DMS53 treated with DMSO at 0.1 percent for 48 hours (cell line): ENCODE measurements around the gene ECE1.
A peak's percentile ranks its signal among the peaks of the same experiment; 100 is the strongest.
"Not testable (repeated sequence)": the region's sequence is repeated elsewhere in the genome, so short reads cannot be mapped to it uniquely, and the experiment has no call there.

ENCODE experiments used
- DNase-seq: peaks from one replicate; lab custom pipeline; 2025; ENCODE audit not compliant: unreplicated experiment; lab: John Stamatoyannopoulos, UW

The ECE1 gene

GRCh38 chr1:21232044-21232443, 58.2 kb downstream of the ECE1 start:
- DNase-seq: peak; percentile 36

GRCh38 chr1:21229246-21230000, 60.8 kb downstream of the ECE1 start:
- DNase-seq: no peak

DNA sequence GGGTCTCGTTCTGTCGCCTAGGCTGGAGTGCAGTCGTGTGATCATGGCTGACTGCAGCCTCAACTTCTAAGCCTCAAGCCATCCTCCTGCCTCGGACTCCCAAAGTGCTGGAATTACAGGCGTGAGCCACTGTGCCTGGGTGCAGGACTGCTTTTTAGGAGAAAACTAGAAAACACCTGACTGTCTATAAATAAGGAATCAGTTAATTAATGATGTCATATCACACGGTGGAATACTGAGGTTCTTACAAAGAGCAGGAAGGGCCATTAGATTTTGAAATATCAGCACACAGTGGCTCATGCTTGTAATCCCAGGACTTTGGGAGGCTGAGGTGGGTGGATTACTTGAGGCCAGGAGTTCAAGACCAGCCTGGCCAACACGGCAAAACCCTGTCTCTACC, 62.0 kb downstream of the ECE1 start:
- DNase-seq: not testable (repeated sequence)

DNA sequence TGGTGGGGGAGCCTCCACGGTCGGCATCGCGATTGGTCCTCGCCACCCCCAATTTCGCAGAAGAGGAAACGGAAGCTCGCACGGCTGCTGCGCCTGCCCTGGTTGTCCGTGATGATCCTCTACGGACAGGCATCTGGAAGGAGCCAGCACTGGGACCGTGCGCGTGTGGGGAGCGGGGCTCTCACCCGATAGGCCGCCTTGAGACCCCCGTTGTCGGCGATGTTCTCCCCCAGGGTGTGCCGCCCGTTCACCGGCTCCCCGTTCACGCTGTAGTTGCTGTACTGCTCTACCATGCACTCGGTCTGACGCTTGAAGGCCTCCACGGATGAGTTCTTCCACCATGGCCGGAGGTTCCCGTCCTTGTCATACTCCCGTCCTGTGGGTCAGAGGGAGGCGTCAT, 65.2 kb downstream of the ECE1 start:
- DNase-seq: no peak

GRCh38 chr1:21220815-21221214, 69.4 kb downstream of the ECE1 start:
- no peak for DNase-seq

DNA sequence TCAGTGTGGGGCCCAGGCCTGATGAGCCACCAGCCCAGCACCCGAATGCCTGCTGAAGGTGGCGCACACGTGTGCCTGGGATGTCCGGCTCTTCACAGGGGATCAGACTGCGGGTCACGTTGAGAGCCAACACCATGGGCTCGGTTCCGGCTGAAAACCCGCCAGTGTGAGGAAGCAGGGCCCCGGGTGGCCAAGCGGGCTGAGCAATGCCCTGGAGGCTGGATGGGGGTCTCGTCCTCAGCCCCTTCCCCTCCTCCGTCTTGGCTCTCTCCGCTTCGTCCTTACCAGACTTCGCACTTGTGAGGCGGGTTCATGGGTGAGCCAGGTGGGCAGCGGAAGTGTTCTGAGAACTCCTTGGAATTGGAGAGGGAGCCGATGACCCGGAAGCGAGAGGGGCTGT, 70.6 kb downstream of the ECE1 start:
- no peak for DNase-seq

GRCh38 chr1:21217812-21218596, 72.3 kb downstream of the ECE1 start:
- DNase-seq: no peak

DNA sequence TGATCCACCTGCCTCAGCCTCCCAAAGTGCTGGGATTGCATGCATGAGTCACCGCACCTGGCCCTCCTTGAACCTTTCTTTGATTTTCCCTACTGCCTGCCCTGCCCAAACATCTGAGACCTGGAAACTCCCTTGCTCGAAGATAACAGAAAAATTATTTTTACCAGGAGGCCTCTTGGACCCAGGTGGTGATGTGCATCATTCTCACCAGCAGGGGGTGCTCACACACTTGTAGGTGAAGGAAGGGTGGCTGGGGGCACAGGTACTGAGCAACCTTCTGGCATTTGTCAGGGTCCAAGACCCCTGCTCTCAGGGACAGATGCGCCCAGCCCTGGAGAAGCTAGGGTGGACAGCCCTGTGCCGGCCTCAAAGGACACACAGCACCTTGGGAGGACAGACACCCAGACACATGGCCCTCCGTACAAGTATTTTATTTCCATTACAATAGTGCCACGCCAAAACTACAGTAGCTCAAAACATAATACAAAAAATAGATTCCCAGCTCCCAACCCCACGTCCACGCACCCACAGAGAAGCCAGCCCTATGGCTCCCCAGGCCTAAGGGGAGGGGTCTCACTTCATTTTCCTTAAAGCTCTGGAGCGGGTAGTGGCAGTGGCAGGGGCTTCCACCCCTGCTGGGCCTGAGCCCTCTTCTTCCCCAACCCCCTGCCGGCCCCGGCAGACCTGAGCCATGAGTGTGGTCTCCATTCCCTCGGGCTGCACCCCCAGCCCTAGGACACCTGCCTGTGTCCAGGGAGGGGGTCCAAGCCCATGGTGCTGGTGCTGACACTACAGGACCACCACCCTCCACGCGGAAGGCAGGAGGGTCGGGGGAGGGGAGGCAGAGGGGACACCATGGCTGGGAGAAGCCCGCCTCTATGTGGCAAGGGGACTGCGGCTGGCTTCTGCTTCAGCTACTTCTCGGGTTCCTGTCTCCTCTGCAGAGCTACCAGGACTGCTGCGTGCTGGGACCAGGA, 73.1 kb downstream of the ECE1 start:
- no peak for DNase-seq

DNA sequence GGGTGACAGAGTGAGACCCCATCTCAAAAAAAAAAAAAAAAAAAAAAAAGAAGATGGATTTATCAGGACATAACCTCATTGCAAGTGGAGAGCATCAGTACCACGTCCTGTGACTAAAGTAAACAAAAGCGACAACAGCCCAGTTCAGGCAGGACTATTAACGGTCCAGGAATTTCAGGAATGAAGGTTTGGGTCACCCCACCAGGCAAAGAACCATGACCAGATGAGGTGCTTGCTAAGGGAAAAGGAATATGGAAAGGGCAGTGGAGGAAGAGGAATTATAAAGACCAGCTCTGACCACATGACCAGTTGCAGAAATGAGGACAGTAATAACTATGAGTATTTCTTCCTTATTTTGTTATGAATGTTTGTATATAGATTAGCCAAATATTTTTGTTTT, 78.1 kb downstream of the ECE1 start:
- DNase-seq: no peak

DNA sequence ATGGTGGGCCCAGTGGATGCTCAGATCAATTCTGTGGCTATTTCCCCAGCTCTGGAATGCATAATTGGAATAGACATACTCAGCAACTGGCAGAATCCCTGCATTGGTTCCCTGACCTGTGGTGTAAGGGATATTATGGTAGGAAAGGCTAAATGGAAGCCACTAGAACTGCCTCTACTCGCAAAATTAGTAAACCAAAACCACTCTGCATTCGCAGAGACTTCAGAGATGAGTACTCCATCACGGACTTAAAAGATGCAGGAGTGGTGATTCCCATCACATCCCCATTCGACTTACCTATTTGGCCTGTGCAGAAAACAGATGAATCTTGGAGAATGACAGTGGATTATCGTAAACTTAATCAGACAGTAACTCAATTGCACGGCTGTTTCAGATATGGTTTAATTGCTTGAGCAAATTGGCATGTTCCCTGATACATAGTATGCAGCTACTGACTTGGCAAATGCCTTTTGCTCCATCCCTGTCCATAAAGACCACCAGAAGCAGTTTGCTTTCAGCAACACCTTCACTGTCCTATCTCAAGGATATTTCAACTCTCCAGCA, 82.0 kb downstream of the ECE1 start:
- not testable (repeated sequence) for DNase-seq

DNA sequence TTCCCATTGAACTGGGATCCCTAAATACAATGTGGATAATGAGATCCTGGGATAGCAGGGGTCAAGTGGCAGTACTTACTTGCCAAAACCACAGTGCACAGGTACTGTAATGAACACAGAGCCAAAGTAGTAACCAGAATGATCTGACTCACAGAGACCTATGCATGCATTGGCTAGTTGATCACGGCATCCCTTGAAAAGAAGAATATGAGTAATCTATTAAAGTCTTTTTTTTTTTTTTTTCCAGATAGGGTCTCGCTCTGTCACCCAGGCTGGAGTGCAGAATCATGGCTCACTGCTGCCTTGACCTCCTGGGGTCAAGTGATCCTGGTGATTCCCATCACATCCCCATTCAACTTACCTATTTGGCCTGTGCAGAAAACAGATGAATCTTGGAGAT, 84.1 kb downstream of the ECE1 start:
- DNase-seq: no peak

- no peak for DNase-seq
Observed at GRCh38 chr1:21205416-21205815, 84.8 kb downstream of the ECE1 start.

- no peak for DNase-seq
Observed at GRCh38 chr1:21201650-21202049, 88.6 kb downstream of the ECE1 start.

GRCh38 chr1:21201238-21201637, 89.0 kb downstream of the ECE1 start:
- not testable (repeated sequence) for DNase-seq

DNA sequence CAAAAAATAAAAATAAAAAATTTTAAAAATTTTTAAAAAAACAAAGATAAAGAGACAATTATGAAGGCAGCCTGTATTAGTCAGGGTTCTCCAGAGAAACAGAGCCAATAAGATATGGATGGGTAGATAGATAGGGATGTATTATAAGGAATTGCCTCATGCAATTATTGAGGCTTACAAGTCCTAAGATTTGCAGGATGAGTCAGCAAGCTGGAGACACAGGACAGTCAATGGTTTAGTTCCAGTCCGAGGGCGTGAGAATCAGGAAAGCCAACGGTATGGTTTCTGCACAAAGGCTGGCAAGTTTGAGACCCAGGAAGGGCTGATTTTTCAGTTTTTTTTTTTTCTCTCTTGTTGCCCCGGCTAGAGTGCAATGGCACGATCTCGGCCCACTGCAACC, 89.5 kb downstream of the ECE1 start:
- DNase-seq: no peak

GRCh38 chr1:21198929-21199328, 91.3 kb downstream of the ECE1 start:
- no peak for DNase-seq

GRCh38 chr1:21192871-21193270, 97.4 kb downstream of the ECE1 start:
- DNase-seq: no peak

DNA sequence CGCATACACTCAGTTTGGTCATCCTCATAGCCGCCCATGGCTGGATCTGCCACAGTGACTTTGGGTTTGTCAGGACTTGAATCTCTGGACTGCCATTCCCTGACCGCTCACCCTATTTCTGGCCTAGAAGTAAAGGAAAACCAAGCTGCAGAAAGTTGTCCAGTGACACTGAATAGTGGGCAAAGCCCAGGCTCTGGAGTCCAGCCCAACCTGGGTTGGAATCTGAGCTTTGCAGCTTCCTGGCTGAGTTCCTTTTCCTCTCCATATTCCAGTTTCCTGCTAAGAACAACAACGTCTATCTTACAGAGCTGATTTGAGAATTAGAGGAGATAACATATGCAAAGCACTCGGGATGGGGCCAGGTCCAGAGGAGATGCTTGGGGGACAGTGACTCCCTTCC, 98.0 kb downstream of the ECE1 start:
- no peak for DNase-seq

DNA sequence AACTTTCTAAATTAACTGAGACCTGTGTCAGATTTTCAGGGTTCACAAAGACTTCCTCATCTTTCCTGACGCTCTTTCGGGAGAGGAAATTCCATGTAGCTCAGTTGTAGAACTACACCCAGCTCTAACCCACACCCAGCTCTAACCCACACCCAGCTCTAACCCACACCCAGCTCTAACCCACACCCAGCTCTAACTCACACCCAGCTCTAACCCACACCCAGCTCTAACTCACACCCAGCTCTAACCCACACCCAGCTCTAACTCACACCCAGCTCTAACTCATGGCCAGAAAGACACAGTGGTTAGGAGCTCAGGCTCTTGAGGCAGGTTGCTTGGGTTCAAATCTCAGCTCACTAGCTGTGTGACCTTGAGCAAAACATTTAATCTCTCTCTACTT, 99.5 kb downstream of the ECE1 start:
- DNase-seq: not testable (repeated sequence)

DNA sequence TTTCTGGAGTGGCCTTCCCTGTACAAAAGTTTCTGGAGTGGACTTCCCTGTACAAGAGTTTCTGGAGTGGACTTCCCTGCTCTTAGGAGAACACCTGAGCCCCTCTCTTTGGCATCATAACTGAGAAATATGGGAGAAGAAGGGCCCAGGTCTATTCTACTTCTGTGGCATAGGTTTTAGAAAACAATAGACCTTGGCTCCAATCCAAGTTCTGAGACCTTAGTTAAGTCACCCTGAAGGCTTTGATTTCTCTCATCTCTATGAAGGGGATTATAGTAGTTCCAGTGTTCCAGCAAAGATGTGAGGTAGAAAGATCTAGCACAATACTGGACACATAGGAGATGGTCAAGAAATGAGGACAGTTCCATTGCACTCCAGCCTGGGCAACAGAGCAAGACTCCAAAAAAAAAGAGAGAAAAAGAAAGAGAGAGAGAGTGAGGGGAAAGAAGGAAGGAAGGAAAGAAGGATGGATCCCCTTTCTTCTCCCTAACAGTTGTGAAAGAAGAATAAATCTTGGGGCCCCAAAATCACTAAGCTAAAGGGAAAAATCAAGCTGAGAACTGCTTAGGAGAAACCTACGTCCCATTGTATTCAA, 100.3 kb downstream of the ECE1 start:
- no peak for DNase-seq

DNA sequence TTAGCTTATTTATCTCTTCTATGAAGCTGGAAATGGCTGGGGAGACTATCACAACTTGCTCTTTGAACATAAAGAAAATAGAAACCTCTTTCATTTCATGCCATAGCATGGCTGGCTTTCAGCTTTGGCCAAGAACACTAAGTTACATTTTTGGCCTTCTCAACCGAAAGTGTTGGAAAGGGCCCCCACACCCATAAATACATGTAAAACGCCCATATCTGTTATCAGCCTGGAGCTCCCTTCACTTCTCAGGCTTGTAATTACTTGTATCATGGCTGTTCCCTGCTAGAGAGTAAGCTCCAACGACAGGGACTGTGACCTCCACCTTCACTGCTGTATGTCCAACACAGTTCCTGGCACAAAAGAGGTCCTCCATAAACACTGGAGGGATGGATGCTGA, 100.8 kb downstream of the ECE1 start:
- no peak for DNase-seq
